ENCODE data around the gene PLXNA3. TPM values are rescaled to one million over a fixed set of nuclear protein-coding genes. Genes with fewer than 3 reads are reported as not detected.

Gene PLXNA3
- total RNA-seq, 1 donor from 2014 or later = 49.0 TPM

DNA sequence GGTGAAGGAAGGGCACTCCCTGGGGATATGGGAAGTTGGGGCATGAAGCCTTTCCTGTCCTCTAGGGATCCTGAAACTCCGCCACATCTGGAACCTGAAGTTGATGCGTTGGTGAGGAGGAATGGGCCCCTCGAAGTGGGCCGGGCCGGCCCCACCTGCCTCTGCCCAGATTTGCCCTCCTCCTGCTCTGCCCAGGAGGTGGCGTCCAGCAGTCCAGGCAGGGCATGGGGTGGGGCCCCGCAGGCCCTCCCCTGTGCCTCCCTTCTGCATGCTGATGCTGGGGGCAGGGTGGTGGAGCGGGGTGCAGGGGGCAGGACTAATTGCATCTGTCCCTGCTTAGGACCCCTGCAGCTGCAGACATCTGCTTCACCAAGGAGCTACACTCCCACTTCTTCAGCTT, 44.9 kb upstream of the PLXNA3 start:
- no peak overlapping the region for H3K4me3 ChIP-seq
- no peaks in the 10 kb centered on the region for H3K27me3 ChIP-seq
- no peaks in the 10 kb centered on the region for H3K9me3 ChIP-seq
- no peak for DNase-seq
- no peak overlapping the region for H3K27ac ChIP-seq
- H3K36me3 ChIP-seq = peaks cover 6% of the 10 kb centered on the region
- ATAC-seq = no peak
- intact Hi-C loops (cut with DNase I) = no loop called here
- H3K4me1 ChIP-seq = peaks cover 7% of the 10 kb centered on the region
- TF ChIP-seq, protein P1, sequence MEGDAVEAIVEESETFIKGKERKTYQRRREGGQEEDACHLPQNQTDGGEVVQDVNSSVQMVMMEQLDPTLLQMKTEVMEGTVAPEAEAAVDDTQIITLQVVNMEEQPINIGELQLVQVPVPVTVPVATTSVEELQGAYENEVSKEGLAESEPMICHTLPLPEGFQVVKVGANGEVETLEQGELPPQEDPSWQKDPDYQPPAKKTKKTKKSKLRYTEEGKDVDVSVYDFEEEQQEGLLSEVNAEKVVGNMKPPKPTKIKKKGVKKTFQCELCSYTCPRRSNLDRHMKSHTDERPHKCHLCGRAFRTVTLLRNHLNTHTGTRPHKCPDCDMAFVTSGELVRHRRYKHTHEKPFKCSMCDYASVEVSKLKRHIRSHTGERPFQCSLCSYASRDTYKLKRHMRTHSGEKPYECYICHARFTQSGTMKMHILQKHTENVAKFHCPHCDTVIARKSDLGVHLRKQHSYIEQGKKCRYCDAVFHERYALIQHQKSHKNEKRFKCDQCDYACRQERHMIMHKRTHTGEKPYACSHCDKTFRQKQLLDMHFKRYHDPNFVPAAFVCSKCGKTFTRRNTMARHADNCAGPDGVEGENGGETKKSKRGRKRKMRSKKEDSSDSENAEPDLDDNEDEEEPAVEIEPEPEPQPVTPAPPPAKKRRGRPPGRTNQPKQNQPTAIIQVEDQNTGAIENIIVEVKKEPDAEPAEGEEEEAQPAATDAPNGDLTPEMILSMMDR (IDR thresholded peaks at IDR 0.05) = no peak

DNA sequence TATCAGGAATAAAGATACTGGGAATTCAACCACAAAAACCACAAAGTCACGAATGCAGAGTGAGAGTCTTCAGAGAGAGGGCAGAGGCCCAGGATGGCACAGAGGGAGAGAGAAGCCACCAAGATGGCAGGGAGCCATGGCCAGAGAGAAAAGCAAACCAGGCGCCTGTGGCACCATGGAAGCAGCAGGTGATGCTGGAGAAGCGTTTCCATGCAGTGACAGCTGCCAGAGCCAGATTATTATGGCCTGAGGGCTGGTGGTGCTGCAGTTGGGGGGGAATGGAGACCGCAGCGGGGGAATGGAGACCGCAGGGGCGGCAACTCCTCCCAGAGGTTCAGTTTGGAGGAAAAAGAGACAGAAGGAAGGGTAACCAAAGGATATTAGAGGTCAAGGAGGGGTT, 40.9 kb upstream of the PLXNA3 start:
- intact Hi-C loops (cut with DNase I) = no loop called here
- ATAC-seq = no peak
- H3K27ac ChIP-seq = no peak overlapping the region
- no peaks in the 10 kb centered on the region for H3K9me3 ChIP-seq
- no peaks in the 10 kb centered on the region for H3K27me3 ChIP-seq
- H3K4me1 ChIP-seq = no peaks in the 10 kb centered on the region
- H3K36me3 ChIP-seq = peaks cover 6% of the 10 kb centered on the region
- H3K4me3 ChIP-seq = no peak overlapping the region
- TF ChIP-seq, protein P1 (IDR thresholded peaks at IDR 0.05) = no peak
- no peak for DNase-seq

DNA sequence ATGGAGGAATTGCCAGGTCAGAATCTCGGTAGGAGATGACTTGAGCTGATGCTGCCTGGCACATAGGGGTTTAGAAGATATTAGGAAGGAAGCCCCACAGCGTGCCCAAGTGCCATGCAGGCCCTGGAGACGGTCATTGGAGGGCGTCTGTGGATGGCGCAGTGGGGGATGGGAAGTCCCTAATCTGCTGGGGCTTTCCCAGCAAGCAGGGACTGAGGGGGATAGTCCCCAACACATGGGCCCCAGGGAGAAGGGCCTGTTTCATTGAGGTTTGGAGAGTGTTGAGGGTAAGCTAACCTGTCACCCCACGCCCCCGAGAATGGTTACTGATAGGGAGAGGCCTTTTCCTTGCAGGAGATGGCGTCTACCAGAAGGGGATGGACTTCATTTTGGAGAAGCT, 38.9 kb upstream of the PLXNA3 start:
- intact Hi-C loops (cut with DNase I) = no loop called here
- TF ChIP-seq, protein P1 (IDR thresholded peaks at IDR 0.05) = no peak
- H3K27ac ChIP-seq = no peak overlapping the region

DNA sequence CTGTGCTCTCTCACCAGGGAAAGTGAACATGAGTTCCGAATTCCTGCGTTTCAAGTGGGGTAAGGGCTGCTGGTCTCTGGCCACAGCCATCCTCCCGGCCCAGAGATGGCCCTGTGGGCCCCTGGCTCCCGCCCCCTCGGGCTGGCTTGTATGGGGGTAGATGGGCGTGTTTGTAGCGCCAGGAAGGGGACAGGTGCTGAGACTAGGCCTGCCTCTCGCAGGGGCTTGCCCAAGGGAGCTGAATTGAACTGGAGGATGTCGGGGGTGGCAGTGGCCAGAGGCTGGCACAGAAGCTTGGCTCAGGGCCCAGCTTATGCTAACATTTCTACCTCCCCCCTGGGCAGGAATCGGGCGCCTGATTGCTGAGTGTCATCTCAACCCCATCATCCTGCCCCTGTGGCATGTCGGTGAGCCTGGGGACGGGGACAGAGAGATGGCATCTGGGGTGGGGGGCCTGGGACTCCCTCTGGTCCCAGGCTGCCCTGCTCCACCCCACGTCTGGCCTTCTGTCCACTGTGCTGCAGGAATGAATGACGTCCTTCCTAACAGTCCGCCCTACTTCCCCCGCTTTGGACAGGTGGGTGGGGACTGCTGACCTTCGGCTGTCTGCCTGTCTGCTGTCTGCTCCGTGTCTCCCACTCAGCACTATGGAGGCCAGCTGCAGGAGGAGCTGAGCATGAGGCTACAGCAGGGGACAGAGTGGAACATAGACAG, 38.2 kb upstream of the PLXNA3 start:
- H3K4me1 ChIP-seq = no peaks in the 10 kb centered on the region
- no peak overlapping the region for H3K4me3 ChIP-seq
- TF ChIP-seq, protein P1 (IDR thresholded peaks at IDR 0.05) = no peak
- intact Hi-C loops (cut with DNase I) = no loop called here
- H3K27ac ChIP-seq = no peak overlapping the region
- no peaks in the 10 kb centered on the region for H3K27me3 ChIP-seq
- no peaks in the 10 kb centered on the region for H3K36me3 ChIP-seq
- H3K9me3 ChIP-seq = no peaks in the 10 kb centered on the region
- ATAC-seq = peak; percentile 44
- DNase-seq = no peak

More for the DNA sequence above, 38.9 kb upstream of the PLXNA3 start:
- H3K27me3 ChIP-seq = no peaks in the 10 kb centered on the region
- H3K36me3 ChIP-seq = no peaks in the 10 kb centered on the region
- no peaks in the 10 kb centered on the region for H3K4me1 ChIP-seq
- ATAC-seq = no peak
- DNase-seq = no peak
- H3K4me3 ChIP-seq = no peak overlapping the region
- H3K9me3 ChIP-seq = no peaks in the 10 kb centered on the region

DNA sequence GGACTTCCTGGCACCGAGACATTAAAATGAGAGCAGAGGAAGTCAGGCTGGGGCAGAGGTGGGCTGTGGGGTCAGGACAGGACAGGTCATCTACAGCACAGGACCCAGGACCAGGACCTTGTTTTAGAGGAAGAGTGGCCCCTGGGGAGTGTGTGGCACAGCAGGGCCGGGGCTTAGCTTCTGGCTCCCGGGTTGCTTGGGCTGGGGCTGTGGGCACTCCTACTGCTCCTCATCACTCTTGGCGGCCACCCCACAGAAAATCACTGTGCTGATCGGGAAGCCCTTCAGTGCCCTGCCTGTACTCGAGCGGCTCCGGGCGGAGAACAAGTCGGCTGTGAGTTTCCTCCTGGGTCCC, 37.7 kb upstream of the PLXNA3 start:
- Histone ChIP-seq H3K4me1 (no peaks in the 10 kb centered on the region), H3K36me3 (no peaks in the 10 kb centered on the region), H3K27ac (no peak overlapping the region), H3K9me3 (no peaks in the 10 kb centered on the region), H3K4me3 (no peak overlapping the region), H3K27me3 (no peaks in the 10 kb centered on the region)
- ATAC-seq (no peak), DNase-seq (no peak)
- TF ChIP-seq, protein P1 (IDR thresholded peaks at IDR 0.05) = no peak
- intact Hi-C loops (cut with DNase I) = no loop called here
